GM03348 (cell line): Measurements from ENCODE around the gene SLC7A14.

ENCODE experiments used
- DNase-seq: peaks from one replicate; pipeline ENCODE4 v3.0.0; 2012; ENCODE audit warnings: low spot score

The SLC7A14 gene

DNA sequence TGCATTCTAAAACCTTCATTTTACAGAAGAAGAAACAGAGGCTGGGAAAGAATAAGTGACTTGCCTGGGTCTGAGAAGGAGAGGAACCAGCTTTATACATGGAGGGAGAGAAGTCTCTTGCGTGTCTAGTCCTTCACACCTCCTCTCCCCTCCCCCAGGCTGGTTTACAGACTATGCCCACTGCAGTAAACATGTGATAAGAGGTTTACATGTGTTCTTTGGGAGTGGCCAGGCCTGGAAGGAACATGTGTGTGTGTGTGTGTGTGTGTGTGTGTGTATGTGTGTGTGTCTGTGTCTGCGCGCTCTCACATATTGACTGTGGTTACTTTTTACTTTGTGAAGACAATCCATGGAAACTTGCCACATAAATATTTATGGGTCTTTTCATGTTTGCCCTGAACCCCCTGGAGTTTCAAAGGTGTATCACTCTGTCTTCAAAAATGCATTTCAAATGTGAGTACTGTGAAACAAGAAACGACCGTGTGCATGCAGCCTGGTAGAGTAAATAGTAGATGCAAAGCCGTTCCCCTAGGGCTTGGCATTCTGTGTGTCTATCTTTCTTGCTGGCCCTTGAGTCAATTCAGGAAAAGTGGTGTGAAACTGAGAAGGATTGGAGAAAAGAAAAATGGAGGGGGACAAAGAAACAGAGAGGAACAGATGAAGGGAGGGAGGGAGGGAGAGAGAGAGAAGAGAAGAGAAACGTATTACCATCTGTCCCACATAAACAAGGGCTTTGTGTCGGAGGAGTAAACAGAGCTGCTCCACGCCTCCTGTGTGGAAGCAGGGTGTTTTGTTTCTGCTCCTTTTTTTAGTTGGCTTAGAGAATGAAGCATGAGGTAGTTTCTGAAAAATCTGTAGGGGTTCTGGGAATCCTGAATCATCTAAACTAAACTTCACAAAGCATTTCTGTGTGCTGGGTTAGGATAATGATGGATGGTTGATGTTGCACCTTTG, 115.5 kb downstream of the SLC7A14 start:
- DNase-seq = peak; percentile 49

DNA sequence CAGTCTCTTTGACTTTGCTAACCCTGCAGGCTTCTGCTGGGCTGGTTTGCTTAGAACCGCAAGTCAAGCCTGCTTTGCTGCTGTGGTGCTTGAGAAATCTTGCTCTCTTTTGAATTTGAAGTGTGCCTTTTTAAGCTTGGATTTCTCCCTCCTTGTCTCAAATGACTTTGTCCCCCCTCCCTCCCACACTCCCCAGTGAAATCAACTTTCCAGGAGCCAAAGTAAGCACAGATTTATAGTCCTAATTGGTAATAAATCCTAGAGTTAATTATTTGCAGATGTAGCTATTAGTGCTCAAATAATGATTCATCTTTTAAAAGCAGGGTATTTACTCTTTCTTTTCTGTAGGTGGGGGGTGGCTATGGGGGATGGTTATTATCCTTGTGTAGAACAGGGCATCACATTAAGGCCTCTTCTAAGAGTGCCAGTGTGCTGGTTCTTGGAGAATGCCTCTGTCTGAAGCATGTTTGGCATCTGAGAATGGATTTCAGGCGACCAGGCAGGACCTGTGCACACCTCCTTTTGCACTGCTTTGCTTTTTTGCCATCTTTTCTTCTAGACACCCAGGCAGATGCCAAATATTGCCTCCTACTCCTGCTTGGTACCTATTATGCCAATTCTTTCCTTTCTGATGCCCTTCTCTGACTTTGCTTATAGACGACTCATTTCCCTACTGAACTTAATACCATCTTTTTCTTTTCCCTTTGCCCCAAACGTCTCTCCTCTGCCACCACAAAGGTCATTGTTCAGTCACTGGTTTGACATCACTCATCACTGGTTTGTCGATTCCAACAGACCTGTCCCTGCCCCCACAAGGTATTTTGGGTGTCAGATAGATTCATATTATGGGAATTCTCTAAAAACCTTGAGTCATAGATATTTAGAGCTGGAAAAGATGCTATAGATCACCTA, 116.5 kb downstream of the SLC7A14 start:
- DNase-seq = peak; percentile 79

DNA sequence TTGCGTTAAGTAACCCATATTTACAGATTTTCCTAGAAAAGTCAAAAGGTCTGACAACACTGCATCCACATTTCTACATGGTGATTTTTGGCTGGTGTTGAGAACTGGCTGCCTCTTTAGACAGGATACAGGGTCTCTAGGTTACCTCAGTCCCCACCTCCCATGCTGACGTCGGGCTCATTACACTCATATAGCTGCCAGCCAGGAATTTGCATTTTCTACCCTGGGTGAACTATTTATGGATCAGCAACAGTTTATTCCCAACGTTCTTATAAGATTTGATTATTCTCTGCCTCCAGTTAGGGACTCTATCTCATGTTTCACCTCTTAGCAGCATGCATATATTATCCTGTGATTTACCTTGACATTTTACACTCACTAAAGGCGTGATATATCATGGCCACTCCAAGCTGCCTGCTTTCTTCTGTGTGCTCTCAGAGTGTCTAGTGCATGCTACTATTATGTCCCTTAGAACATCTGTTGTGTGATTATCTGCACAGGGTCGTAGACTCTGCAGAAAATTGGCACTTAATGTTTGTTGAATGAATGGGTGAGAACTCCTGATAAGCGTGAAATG, 118.2 kb downstream of the SLC7A14 start:
- no peak for DNase-seq

DNA sequence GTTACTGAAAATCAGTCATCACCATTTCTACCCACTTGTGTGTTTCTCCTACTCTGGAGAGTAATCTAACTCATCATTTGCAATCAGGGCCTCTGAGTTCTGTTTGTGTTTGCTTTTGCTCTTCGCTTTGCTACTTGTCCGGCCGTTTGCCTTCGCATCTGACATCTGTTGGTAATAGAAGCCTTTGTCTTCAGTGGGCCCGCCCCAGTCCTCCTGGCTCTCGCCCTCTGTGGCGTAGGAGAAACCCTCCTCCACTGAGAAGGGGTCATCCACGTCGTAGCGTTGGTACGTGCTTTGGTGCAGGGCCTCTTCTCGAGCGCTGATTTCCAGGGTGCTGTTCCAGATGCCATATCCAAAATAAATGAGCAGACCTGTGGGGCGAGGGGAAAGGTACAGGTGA, 118.9 kb downstream of the SLC7A14 start:
- DNase-seq = no peak

DNA sequence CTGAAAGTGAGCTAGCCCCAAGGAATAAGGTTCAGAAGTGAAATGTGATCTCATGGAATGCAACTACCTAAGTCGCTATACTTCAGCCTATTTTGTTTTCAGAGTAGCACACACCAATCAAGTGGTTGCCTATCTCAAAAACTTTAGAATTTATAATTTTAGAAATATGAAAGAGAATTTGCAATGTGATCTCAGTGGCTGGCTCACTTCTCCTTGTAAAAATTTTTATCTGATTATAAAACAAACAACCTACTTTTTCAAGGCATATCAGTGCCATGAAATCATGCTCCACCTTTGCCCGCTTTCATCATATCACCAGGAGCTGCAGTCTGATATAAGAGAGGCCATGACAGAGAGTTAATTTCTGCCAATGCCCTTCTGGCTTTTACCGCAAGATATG, 119.9 kb downstream of the SLC7A14 start:
- no peak for DNase-seq

DNA sequence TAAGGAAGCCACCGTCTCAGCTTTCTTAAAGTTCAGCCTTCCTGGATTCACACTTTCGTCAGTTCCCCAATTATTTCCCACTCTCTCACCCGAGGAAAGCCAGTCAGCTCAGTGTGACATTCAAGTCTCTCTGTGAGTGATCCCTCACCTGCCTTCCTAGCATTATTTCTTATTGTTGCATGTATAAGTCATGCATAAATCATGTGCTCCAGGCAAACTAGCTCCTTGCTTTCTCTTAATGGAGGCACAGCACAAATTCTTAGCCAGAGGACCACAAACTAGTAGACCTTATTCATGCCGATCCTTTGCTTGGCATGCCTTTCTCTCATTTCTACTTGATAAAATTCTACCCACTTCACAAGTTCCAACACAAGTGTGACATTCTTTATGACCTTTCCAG, 122.9 kb downstream of the SLC7A14 start:
- DNase-seq = no peak

DNA sequence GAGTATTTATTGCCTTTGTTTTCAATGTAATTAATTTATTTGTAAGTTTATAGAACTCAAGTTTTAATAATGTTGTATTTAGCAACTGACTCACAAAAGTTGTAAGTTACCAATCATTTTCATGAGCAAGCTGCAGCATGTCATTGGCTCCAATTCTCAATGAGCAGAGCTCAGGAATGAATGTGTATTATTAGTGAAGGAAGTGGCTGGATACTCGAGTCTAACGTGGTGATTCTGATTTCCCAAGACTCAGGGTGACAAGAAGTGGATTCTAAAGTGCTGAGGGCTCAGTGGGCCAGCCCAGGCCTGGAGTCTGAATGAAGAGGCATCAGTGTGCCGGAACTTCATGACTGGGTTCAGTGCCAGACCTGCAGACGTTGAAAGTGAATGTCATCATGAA, 127.6 kb downstream of the SLC7A14 start:
- no peak for DNase-seq

DNA sequence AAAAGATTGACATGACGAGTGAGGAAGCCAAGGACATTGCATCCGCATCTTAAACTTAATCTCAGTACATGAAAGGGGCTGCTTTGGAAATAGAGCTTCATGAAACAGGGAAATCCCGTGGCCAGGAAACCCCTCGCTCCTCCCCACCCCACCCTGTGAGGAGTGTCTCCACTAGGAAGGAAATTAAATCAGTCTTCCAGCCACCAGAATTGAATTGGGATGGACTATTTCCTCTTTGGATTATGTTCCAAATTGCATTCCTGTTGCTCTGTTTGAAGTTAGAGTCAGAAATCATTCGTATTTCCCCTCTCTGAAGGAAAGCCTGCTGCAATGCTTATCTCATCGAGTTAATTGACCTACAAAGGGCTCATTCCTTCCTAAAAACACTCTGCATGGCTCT, 131.4 kb downstream of the SLC7A14 start:
- DNase-seq = no peak

DNA sequence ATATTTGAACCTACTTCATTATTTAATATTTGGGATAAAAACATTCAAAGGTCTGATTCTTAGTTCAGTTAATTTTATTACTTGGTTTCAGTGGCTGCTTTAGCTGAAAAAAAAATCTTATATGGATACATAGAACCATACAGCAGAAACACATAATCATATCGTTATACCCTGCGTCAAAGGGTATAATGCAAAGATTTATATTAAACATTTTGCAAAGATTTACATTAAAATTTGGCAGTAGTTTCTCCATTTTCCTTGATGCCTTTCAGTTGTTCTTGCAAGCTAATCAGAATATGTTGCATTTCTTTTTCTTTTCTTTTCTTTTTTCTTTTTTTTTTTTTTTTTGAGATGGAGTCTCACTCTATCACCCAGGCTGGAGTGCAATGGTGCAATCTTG, 135.8 kb downstream of the SLC7A14 start:
- DNase-seq = no peak

DNA sequence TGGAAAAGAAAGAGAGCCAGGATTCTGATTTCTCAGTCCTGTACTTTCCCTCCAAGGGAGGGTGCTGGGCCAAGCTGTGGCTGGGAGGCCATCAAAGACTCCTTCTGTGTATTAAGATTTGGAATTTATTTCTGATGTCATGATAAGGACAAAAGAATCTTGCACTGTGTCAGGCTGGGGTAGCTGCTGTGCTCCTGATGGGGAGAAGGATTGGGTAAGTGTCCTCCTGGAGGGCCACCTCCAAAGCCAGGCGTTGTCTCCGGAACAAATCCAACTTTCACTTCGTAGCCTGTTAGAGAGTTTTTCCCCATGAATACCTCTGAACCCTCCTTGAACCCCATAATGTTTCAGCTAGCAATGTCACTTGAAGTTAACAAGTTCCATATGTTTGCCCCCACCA, 137.3 kb downstream of the SLC7A14 start:
- no peak for DNase-seq

DNA sequence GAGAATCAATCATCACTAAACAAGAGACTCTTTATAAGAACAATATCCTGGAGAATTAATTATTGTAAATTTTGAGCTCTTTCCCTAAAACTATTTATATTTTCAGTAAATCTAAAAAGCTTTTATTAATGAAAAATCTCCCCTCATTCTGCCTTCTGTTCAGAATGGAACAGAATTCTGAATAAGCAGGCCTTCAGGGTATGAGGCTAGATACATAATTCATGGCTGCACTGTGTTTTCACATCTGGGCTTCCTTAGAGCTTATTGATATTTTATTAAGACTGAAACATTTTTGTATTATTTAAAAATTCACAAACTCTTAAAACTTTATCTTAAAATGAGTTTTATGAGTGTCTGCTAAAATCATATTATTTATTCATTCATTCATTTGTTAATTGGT, 142.4 kb downstream of the SLC7A14 start:
- DNase-seq = no peak

DNA sequence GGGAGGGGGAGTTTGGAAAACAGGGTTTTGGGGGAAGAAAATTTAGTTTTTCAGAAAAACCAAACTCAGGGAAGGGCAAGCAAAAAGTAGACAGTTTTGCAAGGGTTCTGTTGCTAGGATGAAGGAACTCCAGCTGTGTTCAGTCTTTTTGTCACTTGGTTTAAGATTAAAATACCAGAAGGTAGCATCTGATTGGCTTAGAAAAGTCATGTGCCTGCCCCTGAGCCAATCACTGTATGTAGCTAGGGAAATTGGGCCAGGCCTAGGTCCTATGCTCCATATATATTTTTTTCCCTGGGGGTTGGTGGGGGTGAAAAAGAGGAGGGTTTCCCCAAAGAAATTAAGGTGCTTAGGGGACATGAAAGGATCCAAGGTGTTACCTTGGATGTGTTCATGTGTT, 142.9 kb downstream of the SLC7A14 start:
- no peak for DNase-seq

DNA sequence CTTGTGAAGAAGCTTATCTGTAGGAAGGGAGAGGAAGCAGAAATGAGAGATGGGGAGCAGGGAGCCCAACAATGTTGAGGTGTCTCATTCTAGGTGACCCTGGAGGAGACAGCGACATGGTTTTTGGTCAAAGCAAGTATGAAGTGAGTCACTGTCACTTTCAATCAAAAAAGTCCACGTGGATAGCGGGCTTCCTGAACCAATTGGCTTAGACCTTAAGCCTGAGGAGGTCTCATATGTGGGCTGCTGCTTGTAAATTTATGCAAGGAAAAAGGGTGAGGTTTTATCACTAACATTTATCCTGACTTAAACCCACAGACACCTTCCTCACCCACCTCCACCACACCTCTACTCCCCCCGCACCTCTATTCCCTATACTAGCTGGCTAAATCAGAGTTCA, 144.5 kb downstream of the SLC7A14 start:
- no peak for DNase-seq

DNA sequence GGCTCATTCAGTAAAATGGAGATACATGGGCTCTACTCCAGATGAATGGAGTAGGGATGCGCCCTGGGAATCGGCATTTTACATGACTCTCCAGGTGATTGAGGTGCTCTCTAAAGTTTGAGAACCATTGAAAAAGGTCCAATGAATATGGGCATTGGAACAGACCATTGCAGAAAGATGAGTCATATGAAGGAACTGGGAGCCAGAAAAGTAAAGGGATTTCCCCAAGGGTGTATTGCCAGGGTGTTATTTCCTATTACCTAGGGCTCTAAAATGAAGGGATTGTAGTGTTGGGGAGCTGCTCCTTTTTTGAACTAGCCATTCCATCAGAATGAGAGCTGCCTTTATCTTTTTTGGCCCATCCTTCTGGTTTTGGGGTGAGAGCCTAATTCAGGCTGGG, 145.5 kb downstream of the SLC7A14 start:
- no peak for DNase-seq

DNA sequence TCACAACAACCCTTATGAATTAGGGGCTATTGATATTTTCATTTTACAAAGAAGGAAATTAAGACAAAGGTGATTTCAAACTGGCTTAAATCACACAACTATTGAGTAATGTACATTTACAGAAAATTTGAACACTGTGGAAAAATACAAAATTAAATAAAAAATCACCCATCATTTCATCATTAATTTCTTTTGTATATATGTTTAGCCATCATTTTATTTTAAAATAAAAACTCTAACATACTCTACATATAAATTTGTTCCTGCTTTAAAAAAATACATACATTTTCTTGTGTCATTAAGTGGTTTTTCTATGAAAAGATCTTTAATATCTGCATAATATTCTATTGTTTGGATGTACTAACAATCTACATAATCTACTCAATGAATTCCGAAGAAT, 147.0 kb downstream of the SLC7A14 start:
- DNase-seq = no peak

DNA sequence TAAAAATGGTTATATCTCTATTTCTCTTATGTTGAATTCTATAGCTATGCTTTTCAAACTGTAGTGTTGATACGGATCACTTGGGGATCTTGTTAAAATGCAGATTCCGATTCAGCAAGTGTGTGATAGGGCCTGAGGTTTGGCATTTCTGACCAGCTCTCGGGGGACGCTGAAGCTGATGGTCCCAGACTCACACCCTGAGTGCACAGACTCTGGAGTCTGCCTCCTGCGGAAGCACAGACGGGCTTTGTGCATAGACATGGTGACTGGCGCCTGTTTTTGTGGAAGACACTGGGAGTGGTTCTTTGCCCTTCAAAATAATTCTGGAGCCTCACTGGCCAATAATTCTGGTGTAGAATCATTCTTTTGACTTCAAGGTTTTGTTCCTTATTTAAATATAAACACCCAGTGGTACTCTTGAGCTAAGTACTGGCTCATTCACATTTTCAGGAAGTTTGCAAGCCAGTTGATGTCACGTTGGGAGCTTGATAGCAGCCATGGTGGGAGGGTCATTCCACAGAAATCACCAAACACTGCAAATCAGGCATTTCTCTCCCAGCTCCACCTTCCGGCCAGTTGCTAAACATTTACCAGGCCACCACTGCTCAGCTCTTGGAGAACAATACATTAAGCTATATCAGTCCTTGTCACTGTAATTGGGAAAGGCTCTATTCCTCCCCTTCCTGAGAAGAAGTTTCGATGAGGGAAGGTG, 148.0 kb downstream of the SLC7A14 start:
- no peak for DNase-seq

DNA sequence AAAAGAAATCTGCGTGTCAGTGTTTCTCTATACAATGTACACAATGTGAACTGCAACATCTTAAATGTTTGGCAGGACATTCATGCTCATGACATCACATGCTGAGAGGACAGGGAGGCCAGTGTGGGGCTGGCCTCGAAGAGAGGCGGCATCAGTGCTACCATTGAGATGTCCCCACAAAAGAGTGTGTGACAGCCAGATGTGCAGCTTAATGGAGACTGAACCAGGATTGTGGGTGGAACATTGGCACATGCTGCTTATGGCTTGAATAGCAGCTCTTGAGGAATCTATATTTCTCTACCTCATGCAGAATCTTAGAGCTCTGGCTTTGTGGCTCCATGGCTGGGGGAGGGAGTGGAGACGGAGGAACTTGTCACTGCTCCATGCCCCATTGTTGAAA, 148.7 kb downstream of the SLC7A14 start:
- DNase-seq = no peak

DNA sequence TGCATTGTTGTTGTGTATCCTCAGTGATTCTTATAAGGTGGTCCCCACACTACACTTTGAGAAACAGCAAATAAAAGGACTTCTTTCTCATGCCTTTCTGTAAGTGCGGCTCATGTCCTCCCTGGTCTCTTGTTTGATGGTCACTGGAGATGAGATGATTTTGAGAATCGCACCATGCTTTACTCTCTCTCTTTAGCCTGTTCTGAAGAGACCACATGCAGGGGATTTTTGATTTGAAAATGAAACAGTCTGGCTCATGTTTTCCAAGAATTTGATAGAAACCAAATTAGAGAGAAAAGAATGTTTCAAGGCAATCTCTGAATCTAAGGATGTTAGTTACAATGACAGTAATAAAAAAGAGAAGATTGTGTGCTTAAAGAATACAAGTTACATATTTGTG, 149.2 kb downstream of the SLC7A14 start:
- no peak for DNase-seq

DNA sequence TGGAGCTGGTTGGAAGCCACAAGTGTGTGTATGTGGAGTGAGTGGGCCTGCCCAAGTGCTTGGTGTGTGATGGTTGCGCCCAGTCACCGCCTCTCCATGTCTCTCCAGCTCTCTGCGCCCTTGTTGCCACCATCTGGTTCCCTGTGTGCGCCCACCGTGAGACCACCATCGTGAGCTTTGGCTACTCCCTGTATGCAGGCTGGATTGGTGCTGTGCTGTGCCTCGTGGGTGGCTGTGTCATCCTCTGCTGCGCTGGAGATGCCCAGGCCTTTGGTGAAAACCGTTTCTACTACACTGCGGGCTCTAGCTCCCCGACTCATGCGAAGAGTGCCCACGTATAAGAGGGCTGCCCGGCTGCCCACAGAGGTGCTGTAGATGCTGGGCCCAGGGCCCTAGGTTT, 153.5 kb downstream of the SLC7A14 start:
- DNase-seq = no peak

DNA sequence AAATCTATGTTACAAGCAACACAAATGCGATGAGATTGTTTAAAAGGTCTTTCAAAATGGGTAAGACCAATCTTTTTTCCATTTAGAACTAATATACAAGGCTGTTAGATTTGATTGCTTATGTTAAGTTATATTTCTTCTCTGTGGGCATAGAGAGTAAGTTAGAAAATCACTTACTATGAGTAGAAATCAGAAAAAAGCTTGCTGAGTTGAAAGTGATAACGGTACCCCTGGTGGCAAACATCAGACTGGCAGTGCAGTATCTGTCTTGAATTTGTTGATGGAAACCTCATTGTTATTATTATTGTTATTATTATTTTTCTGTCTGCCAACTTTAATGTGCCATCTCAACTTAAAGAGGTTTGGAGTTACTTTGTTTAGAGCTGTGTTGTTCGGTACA, 154.8 kb downstream of the SLC7A14 start:
- no peak for DNase-seq

DNA sequence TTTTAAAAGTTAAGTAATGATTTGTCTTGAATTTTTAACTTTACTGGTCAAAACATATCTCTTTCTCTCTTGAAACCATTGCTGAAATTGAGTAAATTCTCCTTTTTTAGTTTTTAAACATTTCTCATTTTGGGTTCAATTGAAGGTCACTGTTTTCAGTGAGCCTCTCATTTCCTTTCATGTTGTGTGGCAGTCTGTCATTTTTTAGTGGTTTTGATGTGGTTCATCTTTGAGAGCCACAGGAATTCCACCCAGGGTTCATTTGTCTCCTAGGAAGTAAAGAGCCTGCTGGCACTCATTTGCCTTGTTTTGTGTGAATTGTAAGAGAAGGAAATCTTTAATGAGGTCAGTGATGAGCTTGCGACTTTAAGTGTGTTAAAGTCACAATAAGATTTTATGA, 156.8 kb downstream of the SLC7A14 start:
- DNase-seq = peak; percentile 76

DNA sequence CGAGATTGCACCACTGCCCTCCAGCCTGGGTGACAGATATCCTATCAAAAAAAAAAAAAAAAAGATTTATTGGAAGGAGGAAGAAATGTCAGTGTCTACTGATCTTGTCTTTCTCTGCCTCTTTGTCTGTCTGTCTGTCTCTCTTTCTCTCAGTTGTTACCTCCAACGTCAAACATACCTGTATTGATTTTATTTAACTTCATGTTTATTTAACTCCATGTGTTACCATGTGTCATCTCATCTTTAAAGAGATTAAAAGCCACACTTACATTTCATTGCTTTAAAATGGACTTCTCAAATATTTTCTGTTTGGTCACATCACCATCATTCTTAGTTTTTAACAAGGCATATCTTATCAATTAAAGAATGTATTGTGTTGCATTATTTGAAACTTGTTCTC, 157.8 kb downstream of the SLC7A14 start:
- no peak for DNase-seq
